OCI-LY3 (cell line): ENCODE data around the gene KLHL40.

ENCODE experiments used
- H2AFZ ChIP-seq: fragments of 200-600, 300-600 bp; shearing (Covaris generic); 2 replicates; pipeline ENCODE4 v1.6.0; 2014; ENCODE audit warnings: antibody characterized with exemption, low read depth, low read length
- H3K27ac ChIP-seq: fragments of 200-600, 300-600 bp; sonication (generic); 2 replicates; pipeline ENCODE4 v1.5.1; 2014; ENCODE audit warnings: mild to moderate bottlenecking, low read length, moderate library complexity, mixed read lengths
- H3K27me3 ChIP-seq: fragments of 200-600, 300-600 bp; sonication (generic); 2 replicates; pipeline ENCODE4 v1.6.1; 2014; ENCODE audit warnings: low read depth, low read length, mixed read lengths
- H3K36me3 ChIP-seq: fragments of 200-600, 300-600 bp; sonication (generic); replicated peaks from 2 replicates; pipeline ENCODE3; 2014; ENCODE audit warnings: low read depth, low read length, mixed read lengths
- H3K4me1 ChIP-seq: fragments of 300-600, 200-600 bp; sonication (generic); 2 replicates; pipeline ENCODE4 v1.6.1; 2014; ENCODE audit warnings: low read length, mixed read lengths
- H3K4me2 ChIP-seq: fragments of 200-600, 300-600 bp; sonication (generic); 2 replicates; pipeline ENCODE4 v1.6.1; 2014; ENCODE audit warnings: low read length, mixed read lengths
- H3K4me3 ChIP-seq: fragments of 300-600, 200-600 bp; sonication (generic); 2 replicates; pipeline ENCODE4 v1.5.1; 2014; ENCODE audit warnings: antibody characterized with exemption, mild to moderate bottlenecking, low read length, moderate library complexity
- H3K79me2 ChIP-seq: fragments of 300-600, 200-600 bp; shearing (Covaris generic); 2 replicates; pipeline ENCODE4 v1.6.1; 2014; ENCODE audit warnings: mild to moderate bottlenecking, low read length, mixed read lengths
- H3K9ac ChIP-seq: fragments of 300-600, 200-600 bp; shearing (Covaris generic); 2 replicates; pipeline ENCODE4 v1.6.0; 2014; ENCODE audit warnings: mild to moderate bottlenecking, low read length, moderate library complexity
- H3K9me3 ChIP-seq: fragments of 200-600, 300-600 bp; shearing (Covaris generic); 2 replicates; pipeline ENCODE4 v1.6.1; 2014; ENCODE audit warnings: low read length, mixed read lengths; ENCODE audit not compliant: insufficient read depth
- H4K20me1 ChIP-seq: fragments of 200-600, 300-600 bp; sonication (generic); 2 replicates; pipeline ENCODE4 v1.6.1; 2016; ENCODE audit warnings: low read length, mixed read lengths; ENCODE audit not compliant: insufficient read depth
- CTCF ChIP-seq: fragments of 200-600, 300-600 bp; sonication (generic); IDR thresholded peaks from 2 replicates; pipeline ENCODE4 v1.5.1; 2014; ENCODE audit warnings: antibody characterized with exemption, low read length, low read depth
- EZH2phosphoT487 ChIP-seq: fragments of 200-600 bp; shearing (Covaris generic); IDR thresholded peaks from 2 replicates; pipeline ENCODE4 v1.6.1; 2018; ENCODE audit warnings: antibody characterized with exemption, mixed run types, low read depth

Gene KLHL40

GRCh38 chr3:42655980-42656679 lies 29.2 kb upstream of the KLHL40 start:
- no peaks in the 10 kb centered on the region for H3K36me3 ChIP-seq
- no peaks in the 10 kb centered on the region; the same call in 1 of the 2 replicates for H4K20me1 ChIP-seq
- TF ChIP-seq EZH2phosphoT487: no peak
- no peak overlapping the region for H3K4me2 ChIP-seq
- no peak overlapping the region for H3K27ac ChIP-seq
- H3K79me2 ChIP-seq: no peaks in the 10 kb centered on the region
- no peaks in the 10 kb centered on the region for H3K9me3 ChIP-seq
- H3K4me3 ChIP-seq: no peak overlapping the region
- H3K27me3 ChIP-seq: no peaks in the 10 kb centered on the region
- H2AFZ ChIP-seq: no peak overlapping the region
- H3K4me1 ChIP-seq: peaks cover 26% of the 10 kb centered on the region
- H3K9ac ChIP-seq: no peak overlapping the region

GRCh38 chr3:42656680-42657610 lies 28.4 kb upstream of the KLHL40 start:
- Histone ChIP-seq H3K4me2 (no peak overlapping the region), H3K36me3 (no peaks in the 10 kb centered on the region), H3K9me3 (no peaks in the 10 kb centered on the region), H2AFZ (no peak overlapping the region), H3K4me3 (no peak overlapping the region), H3K27me3 (no peaks in the 10 kb centered on the region), H3K79me2 (no peaks in the 10 kb centered on the region), H3K4me1 (peaks cover 26% of the 10 kb centered on the region), H4K20me1 (no peaks in the 10 kb centered on the region; the same call in 1 of the 2 replicates), H3K27ac (no peak overlapping the region), H3K9ac (no peak overlapping the region)
- TF ChIP-seq EZH2phosphoT487: no peak

GRCh38 chr3:42657675-42658074 lies 27.7 kb upstream of the KLHL40 start:
- TF ChIP-seq EZH2phosphoT487 (no peak), CTCF (no peak)
- Histone ChIP-seq H3K27me3 (no peaks in the 10 kb centered on the region), H3K4me2 (no peak overlapping the region), H3K4me3 (no peak overlapping the region), H3K36me3 (no peaks in the 10 kb centered on the region), H3K27ac (no peak overlapping the region), H2AFZ (no peak overlapping the region), H3K79me2 (no peaks in the 10 kb centered on the region), H3K9ac (no peak overlapping the region), H3K9me3 (no peaks in the 10 kb centered on the region), H4K20me1 (no peaks in the 10 kb centered on the region; the same call in 1 of the 2 replicates), H3K4me1 (peaks cover 19% of the 10 kb centered on the region)

- Histone ChIP-seq H2AFZ (no peak overlapping the region), H3K27ac (no peak overlapping the region), H3K27me3 (no peaks in the 10 kb centered on the region), H4K20me1 (no peaks in the 10 kb centered on the region; the same call in 1 of the 2 replicates), H3K9ac (no peak overlapping the region), H3K4me2 (no peak overlapping the region), H3K4me1 (peaks cover 14% of the 10 kb centered on the region), H3K4me3 (no peak overlapping the region), H3K9me3 (no peaks in the 10 kb centered on the region), H3K36me3 (no peaks in the 10 kb centered on the region), H3K79me2 (no peaks in the 10 kb centered on the region)
- TF ChIP-seq CTCF (no peak), EZH2phosphoT487 (no peak)
Observed at GRCh38 chr3:42658091-42658770, 27.1 kb upstream of the KLHL40 start.
